GM19438 (cell line): ENCODE results near the gene CUX1.

ENCODE experiments used
- ATAC-seq: cut with Tn5 transposase; IDR thresholded peaks from one replicate; pipeline ENCODE4 v1.9.1; 2021; ENCODE audit warnings: low read depth; ENCODE audit not compliant: unreplicated experiment

Gene CUX1

GRCh38 chr7:102253066-102253972, 435.9 kb downstream of the CUX1 start:
- ATAC-seq, result no peak

DNA sequence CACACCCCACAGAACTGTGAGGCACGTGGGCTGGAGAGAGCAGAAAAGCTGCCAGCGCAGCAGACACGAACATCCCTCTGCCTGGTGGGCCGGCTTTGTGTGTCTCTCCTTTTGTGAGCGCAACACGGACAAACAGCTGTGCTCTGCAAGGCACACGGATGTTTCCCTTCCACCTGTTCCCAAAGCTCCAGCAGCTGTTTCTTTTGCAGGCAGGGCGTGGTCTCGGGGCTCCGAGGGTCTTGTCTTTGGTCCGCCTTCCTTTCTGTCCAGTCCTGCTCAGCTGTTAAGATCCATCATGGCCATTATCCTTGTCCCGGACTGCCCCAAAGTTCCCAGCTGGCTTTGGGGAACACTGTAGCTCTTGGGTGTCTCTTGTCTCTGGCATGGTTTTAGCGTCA, 436.5 kb downstream of the CUX1 start:
- ATAC-seq, result no peak

GRCh38 chr7:102254521-102254920, 437.1 kb downstream of the CUX1 start:
- ATAC-seq, result no peak

DNA sequence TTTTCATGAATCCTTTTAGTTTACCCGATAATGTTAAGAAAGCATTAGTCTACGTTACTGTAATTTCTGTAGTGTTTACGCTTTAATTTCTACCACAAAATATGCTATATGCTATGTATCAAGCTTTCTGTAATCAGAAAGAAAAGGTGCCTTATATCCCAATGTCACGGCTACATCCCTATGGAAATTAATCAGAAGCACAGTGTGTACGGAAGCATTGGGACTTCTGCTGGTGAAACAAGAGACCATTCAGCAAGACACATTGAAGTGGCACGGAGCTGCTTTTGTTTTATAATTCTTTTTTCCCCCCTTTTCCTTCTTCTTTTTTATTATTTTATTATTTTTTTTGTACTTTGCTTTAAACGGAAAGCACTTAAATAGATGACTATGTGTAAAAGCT, 438.1 kb downstream of the CUX1 start:
- ATAC-seq, result no peak

- no peak for ATAC-seq
These were observed 438.5 kb downstream of the CUX1 start for GRCh38 chr7:102255916-102256315.

DNA sequence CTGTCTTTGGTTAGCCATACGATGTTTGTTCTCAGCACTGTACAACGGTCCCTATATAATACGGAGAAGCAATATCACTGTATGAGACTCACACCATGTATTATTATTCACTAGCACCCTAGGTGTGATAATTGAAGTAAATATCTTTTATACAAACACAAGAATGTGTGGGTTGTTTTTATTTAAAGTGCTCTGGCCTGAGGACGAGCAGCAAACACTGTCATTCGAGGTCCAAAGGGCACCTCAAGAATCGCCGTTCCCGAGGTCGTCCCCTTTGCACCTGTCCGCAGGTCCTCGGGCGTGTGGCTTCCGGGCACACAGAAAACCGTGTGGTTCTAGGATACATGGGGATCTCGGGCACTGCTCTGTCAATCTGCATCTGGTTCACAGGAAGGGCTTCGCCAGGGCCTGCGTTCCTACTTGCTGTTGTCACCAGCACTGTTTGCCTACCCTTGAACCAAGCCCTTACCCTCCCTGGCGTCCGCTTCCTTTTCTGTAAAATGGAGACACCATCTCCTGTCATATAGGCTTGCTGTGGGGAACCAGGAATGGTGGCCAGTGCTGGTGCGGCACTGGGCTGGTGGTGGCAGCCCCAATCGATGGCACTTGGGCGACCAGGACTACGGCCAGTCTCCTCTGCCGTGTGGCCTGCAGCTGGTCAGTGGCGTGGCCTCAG, 440.8 kb downstream of the CUX1 start:
- no peak for ATAC-seq

- ATAC-seq, result no peak
These were observed 441.3 kb downstream of the CUX1 start for GRCh38 chr7:102258749-102259107.

DNA sequence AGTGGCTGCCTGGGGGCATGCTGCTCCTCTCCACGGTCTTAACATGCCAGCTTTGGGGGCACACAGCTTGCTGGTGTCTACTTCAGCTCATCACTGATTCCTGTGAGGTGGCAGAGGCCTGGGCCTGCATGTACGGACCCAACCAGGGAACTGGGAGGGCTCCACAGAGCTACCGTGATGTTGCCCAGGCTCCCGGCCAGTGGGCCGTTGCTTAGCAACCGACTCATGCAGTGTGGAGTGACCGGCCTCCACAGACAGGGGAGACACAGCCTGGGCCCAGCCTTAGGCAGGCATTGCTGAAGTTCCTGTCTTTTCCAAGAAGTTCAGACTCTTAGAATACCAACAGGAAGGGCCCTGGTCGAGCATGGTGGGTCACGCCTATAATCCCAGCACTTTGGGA, 443.4 kb downstream of the CUX1 start:
- no peak for ATAC-seq

DNA sequence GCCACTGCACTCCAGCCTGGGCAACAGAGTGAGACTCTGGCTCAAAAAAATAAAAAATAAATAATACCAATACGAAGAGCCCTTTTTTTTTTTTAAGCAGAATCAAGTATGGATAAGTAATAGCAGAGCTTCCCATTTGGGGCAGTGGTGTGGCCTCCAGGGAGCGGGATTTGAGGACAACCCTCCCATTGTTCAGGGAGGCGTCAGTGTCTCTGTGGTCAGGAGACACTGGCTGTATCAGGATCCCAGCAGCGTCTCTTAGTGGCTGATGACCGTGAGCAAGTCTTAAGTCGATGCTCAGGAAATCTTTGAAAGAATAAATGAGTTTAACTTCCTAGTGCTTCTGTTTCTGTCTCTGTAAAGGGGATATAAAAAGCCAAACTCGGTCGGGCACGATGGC, 444.0 kb downstream of the CUX1 start:
- no peak for ATAC-seq

DNA sequence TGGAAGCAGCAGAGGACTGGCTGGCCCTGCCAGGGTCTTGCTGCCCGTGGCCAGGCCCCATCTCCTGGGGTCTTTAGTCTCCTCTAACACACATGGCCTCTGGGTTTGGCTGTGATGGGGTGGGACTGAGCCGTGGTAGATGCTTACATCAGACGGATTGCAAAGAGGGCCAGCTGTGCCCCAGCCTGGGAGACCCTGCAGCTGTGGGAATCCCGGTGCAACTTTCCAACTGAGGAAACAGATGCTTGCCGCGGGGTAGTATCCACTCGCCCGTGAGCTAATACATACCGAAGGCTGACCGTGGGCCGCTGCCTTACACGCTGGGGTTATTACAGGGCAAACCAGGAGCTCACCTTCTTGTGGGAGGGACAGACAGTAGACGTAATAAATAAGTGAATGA, 445.1 kb downstream of the CUX1 start:
- ATAC-seq, result no peak

- no peak for ATAC-seq
These were observed 447.0 kb downstream of the CUX1 start for GRCh38 chr7:102264367-102264891.

DNA sequence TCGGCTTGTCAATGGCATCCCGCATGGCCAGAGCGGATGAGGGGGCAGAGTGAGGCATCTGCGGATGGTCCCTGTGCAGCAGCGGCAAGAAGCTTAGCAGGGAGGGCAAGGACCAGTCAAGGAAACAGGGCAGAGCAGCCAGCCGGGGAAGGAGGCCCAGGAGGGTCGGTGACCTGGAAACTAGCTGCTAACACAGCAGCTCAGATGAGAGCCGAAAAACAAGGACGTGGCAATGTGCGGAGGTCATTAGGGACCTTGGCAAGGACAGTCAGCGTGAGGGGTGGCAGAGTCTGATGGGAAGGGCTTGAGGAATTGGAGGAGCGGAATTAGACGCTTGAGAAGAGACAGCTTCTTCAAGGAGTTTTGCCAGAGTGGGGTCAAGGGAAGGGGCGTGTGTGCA, 449.1 kb downstream of the CUX1 start:
- no peak for ATAC-seq

GRCh38 chr7:102268635-102269034, 451.2 kb downstream of the CUX1 start:
- no peak for ATAC-seq

GRCh38 chr7:102270178-102270887, 452.9 kb downstream of the CUX1 start:
- no peak for ATAC-seq

DNA sequence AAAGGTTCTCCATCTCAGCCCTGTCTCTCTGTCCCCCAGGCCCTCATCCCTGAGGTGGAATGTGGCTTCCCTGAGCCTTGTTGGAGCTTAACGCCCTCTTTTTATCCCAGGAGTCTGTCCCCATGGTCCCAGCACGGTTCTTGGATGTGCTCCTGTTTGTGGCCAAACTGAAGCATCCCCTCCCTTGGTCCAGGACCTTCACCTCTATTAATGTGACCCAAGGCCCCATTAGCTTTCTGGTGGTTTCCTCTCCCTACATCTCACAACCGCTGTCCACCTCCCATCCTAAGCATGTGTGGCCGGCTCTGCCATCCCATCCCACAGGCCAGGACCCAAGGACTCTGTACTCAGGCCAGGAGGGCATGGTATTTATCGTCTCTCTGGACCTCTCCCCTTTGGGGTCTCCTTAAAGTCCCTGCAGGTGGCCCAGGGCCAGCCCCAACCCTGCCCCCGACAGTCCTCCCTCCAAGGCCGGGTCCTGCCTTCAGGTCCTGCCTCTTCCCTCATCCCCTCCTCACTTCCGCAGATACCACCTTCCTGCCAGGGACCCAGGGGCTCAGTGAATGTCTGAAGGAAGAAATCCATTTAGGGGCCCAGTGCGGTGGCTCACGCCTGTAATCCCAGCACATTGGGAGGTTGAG, 453.9 kb downstream of the CUX1 start:
- ATAC-seq, result no peak

- no peak for ATAC-seq
These were observed 454.9 kb downstream of the CUX1 start for GRCh38 chr7:102272075-102272916.

GRCh38 chr7:102272917-102273748, 455.7 kb downstream of the CUX1 start:
- ATAC-seq, result no peak

DNA sequence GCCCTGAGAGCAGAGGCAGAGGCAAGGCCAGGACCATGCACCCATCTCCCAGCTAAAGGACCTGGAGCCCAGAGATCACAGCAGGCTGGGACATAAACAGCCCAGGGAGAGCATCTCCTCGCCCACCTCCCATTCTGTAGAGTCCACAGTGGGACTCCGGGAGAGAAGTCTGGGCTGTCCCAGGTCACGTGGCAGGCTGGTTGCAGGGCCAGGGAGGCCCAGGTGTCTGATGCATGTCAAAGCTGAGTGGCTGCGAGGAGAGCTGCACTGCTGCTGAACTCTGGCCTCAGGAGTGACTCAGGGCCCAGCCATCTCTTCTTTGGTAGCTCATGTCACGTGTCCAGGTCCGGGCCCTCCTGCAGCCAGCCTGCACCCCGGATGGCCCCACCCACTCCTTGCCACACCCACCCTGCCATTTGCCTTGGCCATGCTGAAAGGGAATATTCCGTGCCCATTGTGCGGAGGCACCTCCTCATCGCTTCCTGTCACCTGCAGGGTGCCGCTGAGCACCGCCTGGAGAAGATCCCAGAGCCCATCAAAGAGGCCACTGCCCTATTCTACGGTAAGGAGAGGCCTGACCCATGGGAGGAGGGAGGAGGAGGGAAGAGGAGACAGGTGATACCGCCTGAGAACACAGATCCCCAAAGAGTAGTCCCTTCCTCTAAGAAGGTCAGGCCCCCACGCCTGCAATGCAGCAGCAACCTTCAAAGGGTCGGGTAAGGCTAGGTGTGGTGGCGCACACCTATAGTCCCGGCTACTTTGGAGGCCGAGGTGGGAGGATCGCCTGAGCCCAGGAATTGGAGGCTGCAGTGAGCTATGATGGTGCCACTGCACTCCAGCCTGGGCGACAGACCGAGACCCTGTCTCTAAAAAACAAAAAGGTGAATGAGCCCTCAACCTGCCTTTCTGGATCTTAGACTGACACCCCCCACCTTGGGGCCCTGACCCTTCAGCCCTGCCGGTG, 456.6 kb downstream of the CUX1 start:
- no peak for ATAC-seq
